Daoy (cell line): ENCODE results near the gene COL18A1. TPM values are rescaled to one million over a fixed set of nuclear protein-coding genes. Genes with fewer than 3 reads are reported as not detected.
A peak's percentile ranks its signal among the peaks of the same experiment; 100 is the strongest.

Experiments used
- DNase-seq: peaks from one replicate; pipeline ENCODE4 v3.0.0-alpha.2; 2015; ENCODE audit warnings: low read depth
- total RNA-seq: library from RNA; depleted of rRNA; stranded (reverse); fragments of >200 nt; shearing (Covaris generic); gene quantifications from 2 replicates; pipeline ENCODE4 v1.2.3, GENCODE V29; 2014

The COL18A1 gene
- total RNA-seq, 1 experiment from 2014 or later: 38.9 TPM

GRCh38 chr21:45383111-45383614 lies 21.8 kb upstream of the COL18A1 start:
- no peak for DNase-seq

GRCh38 chr21:45383615-45384201 lies 21.3 kb upstream of the COL18A1 start:
- no peak for DNase-seq

- no peak for DNase-seq
These were observed 20.1 kb upstream of the COL18A1 start for GRCh38 chr21:45384656-45385548.

- DNase-seq: no peak
These were observed 19.4 kb upstream of the COL18A1 start for GRCh38 chr21:45385549-45386050.

- no peak for DNase-seq
These were observed 18.6 kb upstream of the COL18A1 start for GRCh38 chr21:45386336-45386727.

GRCh38 chr21:45386728-45387371 lies 18.1 kb upstream of the COL18A1 start:
- peak; percentile 87 for DNase-seq

GRCh38 chr21:45387506-45387905 lies 17.5 kb upstream of the COL18A1 start:
- DNase-seq: no peak

- no peak for DNase-seq
These were observed 16.9 kb upstream of the COL18A1 start for GRCh38 chr21:45388011-45388521.

GRCh38 chr21:45388611-45389296 lies 16.2 kb upstream of the COL18A1 start:
- no peak for DNase-seq

- DNase-seq: no peak
These were observed 14.7 kb upstream of the COL18A1 start for GRCh38 chr21:45390121-45390751.

- no peak for DNase-seq
These were observed 13.9 kb upstream of the COL18A1 start for GRCh38 chr21:45390831-45391742.

GRCh38 chr21:45391743-45392572 lies 13.0 kb upstream of the COL18A1 start:
- no peak for DNase-seq

- no peak for DNase-seq
These were observed 12.4 kb upstream of the COL18A1 start for GRCh38 chr21:45392573-45392971.

GRCh38 chr21:45393021-45393420 lies 11.9 kb upstream of the COL18A1 start:
- no peak for DNase-seq

GRCh38 chr21:45393833-45394638 lies 10.9 kb upstream of the COL18A1 start:
- no peak for DNase-seq

GRCh38 chr21:45396620-45396995 lies 8.4 kb upstream of the COL18A1 start:
- DNase-seq: no peak

- DNase-seq: no peak
These were observed 7.6 kb upstream of the COL18A1 start for GRCh38 chr21:45397381-45397780.

GRCh38 chr21:45401054-45401518 lies 3.9 kb upstream of the COL18A1 start:
- DNase-seq: no peak
